Ramos (cell line): ENCODE data around the gene HOTAIR.

Experiments used
- in situ Hi-C: fragments of 300-500 bp; cut with MboI; formaldehyde crosslinking; loops from one replicate; pipeline ENCODE4 v1.14.3; 2022; ENCODE audit warnings: low sequenced_read_pairs; ENCODE audit not compliant: unreplicated experiment

HOTAIR gene

GRCh38 chr12:53978477-53979356 lies 4.0 kb upstream of the HOTAIR start:
- in situ Hi-C loops, result loop anchor here (25.0 kb wide), 1 partner anchor 384 kb away; the partner anchor contains the start of gene GPR84

GRCh38 chr12:53977596-53978445 lies 3.1 kb upstream of the HOTAIR start:
- in situ Hi-C loops, result loop anchor here (25.0 kb wide), 1 partner anchor 384 kb away; the partner anchor contains the start of gene GPR84

GRCh38 chr12:53976823-53977595 lies 2.3 kb upstream of the HOTAIR start:
- in situ Hi-C loops, result loop anchor here (25.0 kb wide), 1 partner anchor 385 kb away; the partner anchor contains the start of gene GPR84

- in situ Hi-C loops, result loop anchor here (25.0 kb wide), 1 partner anchor 386 kb away; the partner anchor contains the start of gene GPR84
Measured at GRCh38 chr12:53976172-53976822, 1.5 kb upstream of the HOTAIR start.

GRCh38 chr12:53975479-53976152 lies 862 bp upstream of the HOTAIR start:
- in situ Hi-C loops, result loop anchor here (25.0 kb wide), 1 partner anchor 387 kb away; the partner anchor contains the start of gene GPR84

GRCh38 chr12:53975064-53975471 lies 314 bp upstream of the HOTAIR start:
- in situ Hi-C loops, result loop anchor here (25.0 kb wide), 1 partner anchor 387 kb away; the partner anchor contains the start of gene GPR84

- in situ Hi-C loops, result no loop called here
Measured at GRCh38 chr12:53973236-53974042, 1.3 kb downstream of the HOTAIR start.

- in situ Hi-C loops, result no loop called here
Measured at GRCh38 chr12:53972722-53973235, 2.0 kb downstream of the HOTAIR start, which contains the start of gene HOXC11. Gene HOXC11 (plus strand): TSS chr12:53973126. CDS start chr12:53973242, 116 bp downstream.

- in situ Hi-C loops, result no loop called here
Measured at GRCh38 chr12:53972152-53972702, 2.5 kb downstream of the HOTAIR start.

- in situ Hi-C loops, result no loop called here
Measured at GRCh38 chr12:53971686-53972085, 3.1 kb downstream of the HOTAIR start.

GRCh38 chr12:53971129-53971528 lies 3.6 kb downstream of the HOTAIR start:
- in situ Hi-C loops, result no loop called here

GRCh38 chr12:53970451-53970850 lies 4.3 kb downstream of the HOTAIR start:
- in situ Hi-C loops, result no loop called here

- in situ Hi-C loops, result no loop called here
Measured at GRCh38 chr12:53969588-53970259, 5.0 kb downstream of the HOTAIR start.

- in situ Hi-C loops, result no loop called here
Measured at GRCh38 chr12:53968214-53969127, 6.3 kb downstream of the HOTAIR start.

- in situ Hi-C loops, result no loop called here
Measured at GRCh38 chr12:53967421-53967925, 7.3 kb downstream of the HOTAIR start.
